C1 segment of cervical spinal cord (tissue), 14 donors: Measurements from ENCODE around the gene AGAP1.

Source experiments
- DNase-seq, 14 donors: peaks; one replicate each; lab custom pipeline; 2025; lab: John Stamatoyannopoulos, UW

Gene AGAP1

DNA sequence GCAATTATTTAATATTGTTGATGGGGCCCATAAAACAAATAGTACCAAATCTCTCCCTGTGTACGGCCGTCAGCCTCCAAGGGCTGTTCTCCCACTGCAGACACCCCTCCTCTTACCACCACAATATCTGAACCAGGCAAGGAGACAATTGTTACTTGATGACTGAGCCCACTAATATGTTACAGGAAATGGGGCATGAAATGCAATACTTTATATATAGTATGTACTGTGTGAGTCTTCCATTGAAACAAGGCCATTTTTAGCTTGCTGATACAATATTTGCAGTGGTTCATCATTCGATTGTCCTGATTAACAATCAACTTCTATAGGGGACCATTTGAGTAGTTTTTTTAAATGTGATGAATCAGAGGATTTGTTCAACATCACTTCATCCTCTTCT, 367.0 kb downstream of the AGAP1 start:
- no peak for DNase-seq

GRCh38 chr2:235861383-235861782, 367.5 kb downstream of the AGAP1 start:
- no peak for DNase-seq

DNA sequence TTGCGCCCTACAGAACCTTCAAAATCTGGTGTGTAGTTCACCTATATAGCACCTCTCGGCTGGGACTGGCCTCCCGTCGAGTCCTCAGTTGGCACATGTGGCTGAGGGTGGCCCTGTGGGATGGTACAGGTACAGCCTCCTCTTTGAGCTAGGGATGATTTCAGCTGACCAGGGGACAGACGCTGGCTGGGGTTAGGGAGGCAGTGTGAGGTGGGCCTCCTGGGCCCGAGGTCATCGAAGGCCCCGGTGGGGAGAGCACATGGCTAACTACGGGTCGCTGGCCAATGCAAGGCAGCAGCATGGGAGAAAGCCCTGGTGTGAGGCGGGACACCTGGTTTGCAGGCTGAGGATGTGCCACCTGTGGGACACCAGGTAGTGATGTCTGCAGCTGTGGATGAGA, 369.6 kb downstream of the AGAP1 start:
- DNase-seq: no peak

DNA sequence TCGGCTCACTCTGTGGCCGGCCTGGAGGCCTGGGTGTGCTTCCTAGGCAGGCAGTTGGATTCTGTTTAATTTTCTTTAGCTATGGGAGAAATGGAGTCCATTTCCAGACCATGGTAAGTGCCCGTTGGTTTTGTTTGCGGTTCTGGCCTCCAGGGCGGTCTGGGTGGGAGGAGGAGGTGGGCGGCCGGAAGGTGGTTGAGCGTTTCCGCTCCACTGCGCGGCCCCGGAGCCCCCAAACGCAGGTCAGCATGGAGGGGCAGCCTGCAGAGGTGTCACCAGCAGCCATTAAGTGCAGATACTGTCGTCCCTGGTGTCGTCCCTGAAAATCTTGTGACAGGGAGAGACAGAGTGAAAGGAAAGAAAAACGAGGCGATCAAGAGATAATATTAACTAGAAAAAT, 370.5 kb downstream of the AGAP1 start:
- no peak for DNase-seq

DNA sequence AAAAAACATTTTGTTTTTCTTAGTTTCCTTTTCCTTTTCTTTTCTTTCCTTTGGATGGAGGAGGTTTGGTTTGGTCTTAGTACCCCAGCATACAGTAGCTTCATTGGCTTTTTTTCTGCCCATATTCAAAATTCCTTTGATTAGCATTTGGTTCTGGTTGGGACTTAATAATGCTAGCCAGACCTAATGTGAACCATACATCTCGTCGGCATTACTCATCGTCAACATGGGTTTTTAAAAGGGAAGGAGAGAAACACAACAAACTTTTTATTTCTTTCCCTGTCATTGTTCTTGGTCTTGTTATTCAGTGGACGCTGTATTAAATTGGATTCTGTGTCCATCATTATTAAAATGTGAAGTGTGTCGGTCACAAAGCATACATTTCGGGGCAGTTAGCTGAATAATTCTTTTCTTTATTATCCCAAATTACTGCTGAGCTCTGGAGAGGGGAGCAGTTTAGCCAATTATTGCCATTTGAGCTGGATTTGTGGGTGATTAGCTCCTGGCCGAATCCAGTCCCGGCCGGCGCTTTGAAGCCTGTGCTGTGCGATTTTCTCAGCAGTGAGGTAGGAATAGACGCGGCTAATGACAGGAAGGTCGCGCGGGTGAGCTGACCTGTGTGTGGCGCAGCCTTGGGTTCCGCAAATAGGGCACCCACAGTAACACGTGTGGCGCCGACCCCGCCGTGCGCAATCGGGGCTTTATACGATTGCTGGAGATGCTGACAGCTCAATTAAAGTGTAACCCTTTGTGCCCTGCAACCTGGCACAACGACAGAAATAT, 371.1 kb downstream of the AGAP1 start:
- DNase-seq: no peak

DNA sequence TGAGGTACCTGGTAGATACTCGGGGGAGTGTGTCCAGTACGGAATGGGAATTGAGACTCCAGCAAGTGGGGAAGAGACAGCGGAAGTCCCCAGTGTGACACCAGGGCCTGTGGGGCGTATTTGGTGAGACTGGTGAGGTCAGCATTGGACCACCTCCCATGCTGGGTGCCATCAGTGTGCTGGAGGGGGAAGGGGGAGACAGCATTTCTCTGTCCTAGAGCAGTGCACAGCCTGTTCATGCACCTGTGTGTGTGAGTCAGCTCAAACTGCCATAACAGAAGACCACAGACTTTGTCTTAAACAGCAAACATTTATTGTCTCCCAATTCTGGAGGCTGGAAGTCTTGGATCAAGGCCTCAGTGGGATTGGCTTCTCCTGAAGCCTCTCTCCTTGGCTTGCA, 372.5 kb downstream of the AGAP1 start:
- DNase-seq: no peak

- DNase-seq: no peak
These were observed 374.4 kb downstream of the AGAP1 start for GRCh38 chr2:235868224-235868623.

- DNase-seq: no peak
These were observed 374.8 kb downstream of the AGAP1 start for GRCh38 chr2:235868645-235869044.

- DNase-seq: no peak
These were observed 376.7 kb downstream of the AGAP1 start for GRCh38 chr2:235870515-235870914.

DNA sequence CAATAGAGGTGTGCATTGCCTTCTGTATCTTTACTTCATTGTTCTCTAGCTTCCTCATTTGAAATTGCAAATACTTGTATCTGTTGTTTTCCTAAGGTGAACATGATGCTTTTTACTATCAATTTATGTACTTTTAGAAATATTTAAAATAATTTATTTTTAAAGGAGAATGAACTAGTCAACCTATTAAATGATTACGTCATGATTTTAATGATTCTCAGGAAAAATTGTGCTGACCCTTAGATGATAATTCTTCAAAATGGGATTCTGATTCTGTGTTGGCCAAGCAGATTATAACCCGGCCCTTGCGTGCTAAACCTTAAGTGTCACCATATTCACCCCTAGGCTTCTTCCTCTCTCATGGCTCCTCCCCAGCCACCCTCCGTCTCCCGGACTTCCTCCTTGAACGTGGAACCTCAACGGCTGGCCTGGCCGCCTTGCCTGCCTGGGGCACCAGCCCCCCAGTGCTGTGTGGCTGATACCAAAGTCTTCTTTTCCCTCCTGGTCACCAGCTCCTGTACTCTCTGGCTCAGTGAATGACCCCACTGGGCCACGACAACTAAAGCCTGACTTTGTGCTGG, 382.3 kb downstream of the AGAP1 start:
- no peak for DNase-seq

- no peak for DNase-seq
These were observed 383.5 kb downstream of the AGAP1 start for GRCh38 chr2:235877275-235877802.

DNA sequence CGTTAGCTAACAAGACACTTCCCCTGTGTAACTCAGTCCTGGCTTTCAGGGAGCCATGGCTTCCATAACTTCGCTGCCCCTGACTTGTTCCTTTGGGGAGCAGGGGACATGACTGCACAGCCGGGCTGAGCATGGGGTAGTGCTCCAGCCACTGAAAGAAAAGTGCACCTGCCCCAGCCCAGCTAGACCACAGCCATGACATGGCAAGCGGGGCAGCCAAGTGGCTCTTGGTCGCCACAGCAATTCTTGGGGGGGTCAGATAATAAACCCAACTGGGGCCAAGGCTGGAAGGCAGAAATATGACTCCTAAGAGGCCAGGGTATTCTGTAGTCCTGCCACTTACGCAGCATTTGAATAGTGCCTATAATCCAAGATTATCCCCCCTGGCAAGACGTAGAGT, 385.3 kb downstream of the AGAP1 start:
- DNase-seq: no peak

- DNase-seq: no peak
These were observed 389.8 kb downstream of the AGAP1 start for GRCh38 chr2:235883675-235884074.

- no peak for DNase-seq
These were observed 395.4 kb downstream of the AGAP1 start for GRCh38 chr2:235889302-235889630.

DNA sequence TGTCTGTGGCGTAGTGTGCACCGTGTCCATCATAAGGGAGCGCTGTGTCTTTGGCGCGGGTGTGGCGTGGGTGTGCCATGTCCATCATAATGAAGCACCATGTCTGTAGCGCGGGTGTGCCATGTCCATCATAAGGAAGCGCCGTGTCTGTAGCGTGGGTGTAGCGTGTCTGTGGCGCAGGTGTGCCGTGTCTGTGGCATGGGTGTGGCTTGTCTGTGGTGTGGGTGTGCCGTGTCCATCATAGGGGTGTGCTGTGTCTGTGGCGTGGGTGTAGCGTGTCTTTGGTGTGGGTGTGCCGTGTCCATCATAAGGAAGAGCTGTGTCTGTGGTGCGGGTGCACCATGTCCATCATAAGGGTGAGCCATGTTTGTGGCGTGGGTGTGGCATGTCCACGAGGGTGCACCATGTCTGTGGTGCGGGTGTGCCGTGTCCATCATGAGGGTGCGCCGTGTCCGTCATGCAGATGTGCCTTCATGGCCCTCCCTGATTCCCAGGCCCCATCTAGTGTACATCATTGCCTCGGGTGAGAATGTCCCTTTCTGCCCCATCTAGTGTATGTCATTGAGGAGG, 399.4 kb downstream of the AGAP1 start:
- no peak for DNase-seq

DNA sequence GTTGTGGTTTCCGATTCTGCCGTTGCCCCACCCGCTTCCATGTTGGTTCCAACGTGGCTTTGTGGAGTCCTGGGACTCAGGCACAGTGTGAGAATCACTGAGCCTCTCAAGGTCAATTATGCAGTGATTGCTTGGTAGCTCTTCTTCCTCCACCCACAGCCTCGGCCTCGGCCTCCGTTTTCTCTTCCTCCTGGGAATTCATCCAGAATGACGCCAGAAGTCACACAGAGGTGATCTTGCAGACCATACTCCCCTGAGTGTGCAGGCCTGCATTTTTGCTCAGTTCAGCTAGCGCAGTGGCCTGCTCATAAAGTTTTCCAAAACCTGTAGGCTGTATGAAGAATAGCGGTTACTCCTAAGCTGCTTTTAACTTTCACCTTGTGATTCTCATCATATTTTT, 401.0 kb downstream of the AGAP1 start:
- DNase-seq: no peak

DNA sequence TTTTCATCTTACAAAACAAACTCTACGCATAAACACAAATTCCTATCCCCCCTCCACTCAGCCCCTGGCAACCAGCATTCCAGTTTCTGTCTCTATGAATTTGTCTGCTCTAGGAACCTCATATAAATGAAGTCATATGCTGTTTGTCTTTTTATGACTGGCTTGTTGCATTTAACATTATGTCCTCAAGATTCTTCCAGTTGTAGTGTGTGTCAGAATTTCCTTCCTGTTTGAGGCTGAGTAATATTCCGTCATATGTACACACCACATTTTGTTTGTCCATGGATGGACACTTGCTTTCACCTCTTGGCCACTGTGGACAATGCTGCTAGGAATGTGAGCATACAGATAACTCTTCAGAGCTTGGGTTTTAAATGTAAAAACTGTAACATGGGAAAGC, 402.2 kb downstream of the AGAP1 start:
- no peak for DNase-seq

- DNase-seq: no peak
These were observed 404.1 kb downstream of the AGAP1 start for GRCh38 chr2:235897992-235898391.

DNA sequence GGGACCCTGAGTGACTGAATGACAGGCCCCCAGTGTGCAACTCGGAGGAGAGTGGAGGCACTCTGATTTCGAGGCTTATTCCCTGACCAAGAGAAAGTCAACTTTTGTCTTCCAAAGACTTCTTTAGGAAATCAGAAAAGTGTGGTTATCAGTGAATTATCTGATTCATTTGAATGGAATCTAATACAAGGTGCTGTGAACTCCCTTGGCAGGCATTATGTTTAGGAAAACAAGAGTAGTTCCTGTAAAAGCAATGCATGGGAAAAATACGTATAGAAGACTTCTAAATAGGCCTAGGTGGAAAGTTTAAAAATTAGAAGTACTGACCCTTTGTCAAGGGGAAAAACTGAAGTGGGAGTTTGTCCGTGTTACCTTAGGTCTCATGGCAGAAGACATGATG, 404.9 kb downstream of the AGAP1 start:
- no peak for DNase-seq

- DNase-seq: no peak
These were observed 406.8 kb downstream of the AGAP1 start for GRCh38 chr2:235900631-235901030.

- DNase-seq: no peak
These were observed 407.4 kb downstream of the AGAP1 start for GRCh38 chr2:235901243-235901642.

- DNase-seq: no peak
These were observed 410.1 kb downstream of the AGAP1 start for GRCh38 chr2:235903782-235904584.
